GM12874 (cell line): ENCODE results near the gene NINJ2.

Experiments used
- CTCF ChIP-seq: IDR thresholded peaks from 2 replicates; pipeline ENCODE4 v1.5.1; 2011; ENCODE audit warnings: low read depth, mild to moderate bottlenecking, control low read depth, low read length, moderate library complexity; ENCODE audit not compliant: insufficient read depth

NINJ2 gene

GRCh38 chr12:614411-614970, 48.8 kb downstream of the NINJ2 start:
- peak; percentile 70 for TF ChIP-seq CTCF

GRCh38 chr12:613996-614395, 49.2 kb downstream of the NINJ2 start:
- no peak for TF ChIP-seq CTCF

- no peak for TF ChIP-seq CTCF
Measured at GRCh38 chr12:612886-613285, 50.4 kb downstream of the NINJ2 start.

- TF ChIP-seq CTCF, result no peak
Measured at GRCh38 chr12:612293-612692, 51.0 kb downstream of the NINJ2 start.

- no peak for TF ChIP-seq CTCF
Measured at GRCh38 chr12:611721-612120, 51.5 kb downstream of the NINJ2 start.

- TF ChIP-seq CTCF, result no peak
Measured at GRCh38 chr12:608921-609320, 54.3 kb downstream of the NINJ2 start.

- no peak for TF ChIP-seq CTCF
Measured at GRCh38 chr12:608413-608812, 54.8 kb downstream of the NINJ2 start.
